Stimulated activated naive CD4-positive, alpha-beta T cell treated with Interleukin-2 at 50 U/mL for 16 hours (primary cell): ENCODE results near the gene MOV10.
"Not testable (repeated sequence)": the region's sequence is repeated elsewhere in the genome, so short reads cannot be mapped to it uniquely, and the experiment has no call there.

Source experiments
- DNase-seq: peaks from one replicate; lab custom pipeline; 2025; lab: John Stamatoyannopoulos, UW

Gene MOV10

GRCh38 chr1:112712701-112713128 is 38.3 kb downstream of the MOV10 start:
- DNase-seq = no peak

- no peak for DNase-seq
Observed at GRCh38 chr1:112713466-112714312, 39.2 kb downstream of the MOV10 start.

- no peak for DNase-seq
Observed at GRCh38 chr1:112714313-112715263, 40.1 kb downstream of the MOV10 start.

GRCh38 chr1:112715264-112716053 is 41.0 kb downstream of the MOV10 start, which contains the start of gene PPM1J:
TSS of gene PPM1J (minus strand) at chr1:112715332. CDS start at chr1:112715301, 31 bp downstream.
- peak; percentile 98 for DNase-seq

- DNase-seq = peak; percentile 72
Observed at GRCh38 chr1:112716133-112716720, 41.8 kb downstream of the MOV10 start.

- no peak for DNase-seq
Observed at GRCh38 chr1:112717263-112717873, 42.9 kb downstream of the MOV10 start.

GRCh38 chr1:112718691-112719418 is 44.4 kb downstream of the MOV10 start:
- DNase-seq = peak; percentile 76

- no peak for DNase-seq
Observed at GRCh38 chr1:112719706-112720105, 45.2 kb downstream of the MOV10 start.

- no peak for DNase-seq
Observed at GRCh38 chr1:112720800-112721199, 46.3 kb downstream of the MOV10 start.

GRCh38 chr1:112721294-112721693 is 46.8 kb downstream of the MOV10 start:
- not testable (repeated sequence) for DNase-seq

- no peak for DNase-seq
Observed at GRCh38 chr1:112721966-112722524, 47.6 kb downstream of the MOV10 start.

GRCh38 chr1:112722601-112723510 is 48.4 kb downstream of the MOV10 start:
- no peak for DNase-seq

- DNase-seq = no peak
Observed at GRCh38 chr1:112723511-112723839, 49.0 kb downstream of the MOV10 start.

GRCh38 chr1:112724240-112724639 is 49.8 kb downstream of the MOV10 start:
- not testable (repeated sequence) for DNase-seq

- DNase-seq = no peak
Observed at GRCh38 chr1:112727716-112728115, 53.3 kb downstream of the MOV10 start.

- not testable (repeated sequence) for DNase-seq
Observed at GRCh38 chr1:112728306-112728971, 54.0 kb downstream of the MOV10 start.

- DNase-seq = not testable (repeated sequence)
Observed at GRCh38 chr1:112729011-112729410, 54.6 kb downstream of the MOV10 start.

GRCh38 chr1:112729909-112730308 is 55.5 kb downstream of the MOV10 start:
- DNase-seq = no peak
